HepG2 (cell line): ENCODE measurements around the gene PON1.

ENCODE experiments used
- CHD2 ChIP-seq: IDR thresholded peaks from 2 replicates; pipeline ENCODE4 v1.6.1; 2011; ENCODE audit warnings: low read depth, low read length, improper control_type of control experiment
- CREM ChIP-seq, 2 experiments: sonication (generic) in 1 of 2; formaldehyde crosslinking in 1 of 2; IDR thresholded peaks; 2 replicates each; pipeline versions ENCODE4 v1.4.0 to v1.6.1; 2016 to 2020; ENCODE audit warnings: antibody characterized with exemption in 1 of 2, mild to moderate bottlenecking in 1 of 2, missing genetic modification reagents in 1 of 2
- EP300 ChIP-seq, 3 experiments: sonication (generic) in 1 of 3; formaldehyde crosslinking in 1 of 3; IDR thresholded peaks; 2 replicates each; pipeline versions ENCODE4 v1.5.1 to v1.6.1; 2011 to 2020; ENCODE audit warnings: low read depth in 2 of 3, low read length in 2 of 3, borderline replicate concordance in 1 of 3, improper control_type of control experiment in 1 of 3, mild to moderate bottlenecking in 1 of 3, missing genetic modification reagents in 1 of 3, moderate library complexity in 1 of 3
- ETV6 ChIP-seq: sonication (generic); formaldehyde crosslinking; conservative IDR thresholded peaks from 2 replicates; pipeline ENCODE4 v1.4.0; 2020; ENCODE audit warnings: missing genetic modification reagents
- FOXK1 ChIP-seq: sonication (generic); formaldehyde crosslinking; IDR thresholded peaks from 2 replicates; pipeline ENCODE4 v1.4.0; 2020; ENCODE audit warnings: low read depth, missing genetic modification reagents, borderline replicate concordance
- FOXM1 ChIP-seq: sonication (generic); formaldehyde crosslinking; IDR thresholded peaks from 2 replicates; pipeline ENCODE4 v1.5.0; 2020; ENCODE audit warnings: missing genetic modification reagents
- HDAC2 ChIP-seq: sonication (generic); formaldehyde crosslinking; IDR thresholded peaks from 2 replicates; pipeline ENCODE4 v1.4.0; 2020; ENCODE audit warnings: missing genetic modification reagents
- HMG20A ChIP-seq: IDR thresholded peaks from 2 replicates; pipeline ENCODE4 v1.6.1; 2016; ENCODE audit warnings: borderline replicate concordance
- HNF4G ChIP-seq, 2 experiments: sonication (generic) in 1 of 2; formaldehyde crosslinking in 1 of 2; IDR thresholded peaks; 2 replicates each; pipeline versions ENCODE4 v1.4.0 to v1.6.1; 2011 to 2020; ENCODE audit warnings: borderline replicate concordance in 2 of 2, low read depth in 2 of 2, mild to moderate bottlenecking in 2 of 2, low read length in 1 of 2, missing genetic modification reagents in 1 of 2, moderate library complexity in 1 of 2
- POLR2A ChIP-seq, 2 experiments: IDR thresholded peaks; 2 replicates each; pipeline ENCODE4 v1.6.1; 2011; ENCODE audit warnings: low read depth in 2 of 2, low read length in 2 of 2, mild to moderate bottlenecking in 1 of 2, moderate library complexity in 1 of 2; ENCODE audit not compliant: insufficient read depth in 1 of 2
- ZHX2 ChIP-seq, 2 experiments: sonication (generic) in 1 of 2; formaldehyde crosslinking in 1 of 2; IDR thresholded peaks; 2 replicates each; pipeline versions ENCODE4 v1.6.1 to v1.9.0; 2014 to 2022; ENCODE audit warnings: antibody characterized with exemption in 1 of 2, borderline replicate concordance in 1 of 2, inconsistent platforms in 1 of 2, low read depth in 1 of 2, missing genetic modification reagents in 1 of 2
- ZNF670 ChIP-seq: sonication (generic); formaldehyde crosslinking; IDR thresholded peaks from 2 replicates; pipeline ENCODE4 v1.8.0; 2022; ENCODE audit warnings: mild to moderate bottlenecking, missing genetic modification reagents, borderline replicate concordance
- TF ChIP-seq, protein P1 (sequence below): sonication (generic); formaldehyde crosslinking; IDR thresholded peaks from 2 replicates; pipeline ENCODE4 v1.5.0; 2020; ENCODE audit warnings: mild to moderate bottlenecking, missing genetic modification reagents, moderate library complexity
- TF ChIP-seq, protein P2 (sequence below): sonication (generic); formaldehyde crosslinking; IDR thresholded peaks from 2 replicates; pipeline ENCODE4 v1.4.0; 2020; ENCODE audit warnings: missing genetic modification reagents

DNA sequence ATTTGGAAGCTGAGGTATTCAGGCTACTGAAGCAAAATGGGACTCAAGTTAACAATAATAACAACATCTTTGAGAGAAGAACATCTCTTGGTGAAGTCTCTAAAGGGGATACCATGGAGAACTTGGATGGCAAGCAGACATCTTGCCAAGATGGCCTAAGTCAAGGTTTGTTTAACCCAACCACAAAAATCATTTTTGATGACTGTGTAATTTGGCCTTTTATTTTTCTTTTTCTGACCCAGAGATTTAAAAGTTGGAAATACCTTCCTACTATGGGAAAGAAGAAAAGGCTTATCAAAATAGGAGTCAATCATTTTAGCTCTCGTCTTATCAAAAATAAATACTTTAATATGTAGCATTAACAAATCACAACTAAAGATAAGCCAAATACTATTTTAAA lies 72.4 kb downstream of the PON1 start:
- TF ChIP-seq CREM (IDR thresholded peaks at IDR 0.05) (no peak), CREM (CRISPR knock-in tag; IDR thresholded peaks at IDR 0.05) (no peak), ZNF670 (no peak), CHD2 (no peak), HNF4G (IDR thresholded peaks at IDR 0.05; ENCODE audit: borderline replicate concordance, low read depth, low read length) (no peak), HNF4G (CRISPR knock-in tag; IDR thresholded peaks at IDR 0.05; ENCODE audit: borderline replicate concordance, low read depth) (no peak), ZHX2 (IDR thresholded peaks at IDR 0.05; ENCODE audit: low read depth) (no peak), ZHX2 (CRISPR knock-in tag; IDR thresholded peaks at IDR 0.05; ENCODE audit: borderline replicate concordance) (no peak), FOXM1 (CRISPR knock-in tag) (no peak), FOXK1 (CRISPR knock-in tag) (no peak), HDAC2 (CRISPR knock-in tag) (no peak), POLR2A (IDR thresholded peaks at IDR 0.05; ENCODE audit: insufficient read depth in 1 of 2, low read depth in 2 of 2, low read length in 2 of 2) (no peak), EP300 (IDR thresholded peaks at IDR 0.05; ENCODE audit: low read depth in 2 of 2, low read length in 2 of 2) (no peak), EP300 (CRISPR knock-in tag; IDR thresholded peaks at IDR 0.05; ENCODE audit: borderline replicate concordance) (no peak), HMG20A (CRISPR knock-in tag) (no peak), ETV6 (CRISPR knock-in tag) (no peak)
- TF ChIP-seq, protein P1, sequence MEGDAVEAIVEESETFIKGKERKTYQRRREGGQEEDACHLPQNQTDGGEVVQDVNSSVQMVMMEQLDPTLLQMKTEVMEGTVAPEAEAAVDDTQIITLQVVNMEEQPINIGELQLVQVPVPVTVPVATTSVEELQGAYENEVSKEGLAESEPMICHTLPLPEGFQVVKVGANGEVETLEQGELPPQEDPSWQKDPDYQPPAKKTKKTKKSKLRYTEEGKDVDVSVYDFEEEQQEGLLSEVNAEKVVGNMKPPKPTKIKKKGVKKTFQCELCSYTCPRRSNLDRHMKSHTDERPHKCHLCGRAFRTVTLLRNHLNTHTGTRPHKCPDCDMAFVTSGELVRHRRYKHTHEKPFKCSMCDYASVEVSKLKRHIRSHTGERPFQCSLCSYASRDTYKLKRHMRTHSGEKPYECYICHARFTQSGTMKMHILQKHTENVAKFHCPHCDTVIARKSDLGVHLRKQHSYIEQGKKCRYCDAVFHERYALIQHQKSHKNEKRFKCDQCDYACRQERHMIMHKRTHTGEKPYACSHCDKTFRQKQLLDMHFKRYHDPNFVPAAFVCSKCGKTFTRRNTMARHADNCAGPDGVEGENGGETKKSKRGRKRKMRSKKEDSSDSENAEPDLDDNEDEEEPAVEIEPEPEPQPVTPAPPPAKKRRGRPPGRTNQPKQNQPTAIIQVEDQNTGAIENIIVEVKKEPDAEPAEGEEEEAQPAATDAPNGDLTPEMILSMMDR (CRISPR knock-in tag), result no peak
- TF ChIP-seq, protein P2, sequence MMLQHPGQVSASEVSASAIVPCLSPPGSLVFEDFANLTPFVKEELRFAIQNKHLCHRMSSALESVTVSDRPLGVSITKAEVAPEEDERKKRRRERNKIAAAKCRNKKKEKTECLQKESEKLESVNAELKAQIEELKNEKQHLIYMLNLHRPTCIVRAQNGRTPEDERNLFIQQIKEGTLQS, result no peak
